RKO (cell line): ENCODE data around the gene TENM4.

Source experiments
- DNase-seq: peaks from one replicate; pipeline ENCODE4 v3.0.0-alpha.2; 2016; ENCODE audit warnings: low spot score

TENM4 gene

DNA sequence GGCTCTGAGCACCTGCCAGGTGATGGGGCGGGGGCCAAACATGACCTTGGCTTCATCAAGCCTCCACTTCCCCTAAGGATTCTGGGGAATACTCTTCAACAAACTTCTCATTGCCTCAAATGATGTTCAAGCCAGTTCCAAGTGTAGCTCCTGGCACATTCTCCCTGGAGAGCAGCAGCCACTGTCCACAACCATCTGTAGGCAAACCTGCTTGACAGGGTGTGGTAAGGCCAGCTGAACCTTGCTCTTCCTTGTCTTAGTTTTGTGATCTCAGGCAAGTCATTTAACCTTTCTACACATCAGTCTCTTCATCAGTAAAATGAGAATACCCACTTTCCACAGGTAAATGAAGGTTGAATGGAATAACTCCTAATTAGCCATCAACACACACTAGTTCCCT is 323.3 kb downstream of the TENM4 start:
- no peak for DNase-seq

DNA sequence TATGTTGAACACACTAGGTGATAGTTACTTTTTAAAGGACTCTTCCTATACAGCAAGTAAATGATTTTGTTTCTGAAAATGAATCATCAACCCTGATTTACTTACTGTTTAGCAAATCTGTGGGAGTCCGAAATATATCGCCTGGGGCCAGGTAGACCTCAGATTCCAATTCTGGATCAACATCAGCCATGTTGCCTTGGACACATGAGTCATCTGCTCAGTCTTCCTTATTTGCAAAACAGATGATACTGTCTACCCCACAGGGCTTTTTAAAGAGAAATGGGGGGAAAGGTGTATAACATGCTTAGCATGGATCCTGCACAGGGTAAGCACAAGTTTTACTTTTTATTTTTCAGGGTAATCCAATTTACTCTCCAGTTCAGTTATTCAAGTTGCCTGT is 324.2 kb downstream of the TENM4 start:
- no peak for DNase-seq

DNA sequence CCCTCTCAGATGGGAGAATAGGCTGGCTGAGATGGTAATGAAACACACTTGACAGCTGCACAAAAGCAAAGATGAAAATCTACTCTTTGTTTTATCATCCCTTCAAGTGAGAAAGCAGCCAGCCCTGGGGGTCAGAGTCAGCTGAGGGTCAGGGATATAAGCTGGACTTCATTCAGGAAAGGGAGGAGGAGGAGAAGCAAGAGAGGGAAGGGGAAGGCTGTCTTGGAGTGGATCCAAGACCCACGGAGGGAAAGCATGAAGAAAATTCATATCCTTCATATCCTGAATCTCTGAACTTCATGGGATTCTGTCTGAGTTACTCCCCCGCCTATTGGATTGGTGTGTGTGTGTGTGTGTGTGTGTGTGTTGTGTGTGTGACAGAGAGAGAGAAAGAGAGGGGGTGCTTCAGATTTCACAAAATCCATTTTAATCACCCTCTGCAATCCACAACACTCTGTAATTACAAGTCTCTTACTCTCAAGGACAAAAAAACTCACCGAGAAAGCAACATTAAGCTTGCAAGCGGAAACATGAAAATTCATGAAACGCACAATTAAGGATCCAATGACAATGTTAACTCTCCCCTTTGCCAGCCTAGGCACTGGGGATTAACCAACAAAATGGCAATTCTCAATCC is 327.7 kb downstream of the TENM4 start:
- DNase-seq, result no peak

DNA sequence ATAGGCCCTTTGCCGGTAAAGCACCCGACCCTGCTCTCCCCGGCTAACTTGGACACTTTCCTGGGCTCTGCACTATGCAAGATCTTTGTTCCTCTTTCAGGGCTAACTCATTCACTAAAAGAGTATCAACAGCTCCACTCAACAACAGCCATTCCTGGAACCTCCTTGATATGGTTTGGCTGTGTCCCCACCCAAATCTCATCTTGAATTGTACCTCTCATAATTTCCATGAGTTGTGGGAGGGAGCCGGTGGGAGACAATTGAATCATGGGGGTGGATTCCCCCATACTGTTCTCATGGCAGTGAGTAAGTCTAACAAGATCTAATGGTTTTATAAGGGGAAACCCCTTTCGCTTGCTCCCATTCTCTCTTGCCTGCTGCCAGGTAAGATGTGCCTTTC is 330.0 kb downstream of the TENM4 start:
- no peak for DNase-seq

DNA sequence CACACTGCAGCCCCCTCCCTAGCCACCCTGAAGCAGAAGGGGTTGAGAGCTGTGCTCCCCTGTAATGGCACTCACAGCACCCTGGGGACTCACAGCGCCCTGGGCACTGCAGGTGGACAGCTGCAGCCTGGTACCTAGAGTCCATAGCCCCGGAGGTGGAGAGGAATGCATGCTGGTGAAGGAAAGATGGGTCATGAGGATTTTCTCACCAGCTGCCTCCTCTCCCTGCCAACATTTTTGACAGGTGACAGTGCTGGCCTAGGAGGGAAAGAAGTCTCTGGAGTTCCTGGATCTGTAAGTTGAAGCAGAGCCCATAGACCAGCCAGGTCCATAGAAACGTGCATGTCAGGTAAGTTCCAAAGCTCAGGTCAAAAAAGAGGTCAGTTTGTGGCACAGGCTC is 330.5 kb downstream of the TENM4 start:
- DNase-seq, result no peak

DNA sequence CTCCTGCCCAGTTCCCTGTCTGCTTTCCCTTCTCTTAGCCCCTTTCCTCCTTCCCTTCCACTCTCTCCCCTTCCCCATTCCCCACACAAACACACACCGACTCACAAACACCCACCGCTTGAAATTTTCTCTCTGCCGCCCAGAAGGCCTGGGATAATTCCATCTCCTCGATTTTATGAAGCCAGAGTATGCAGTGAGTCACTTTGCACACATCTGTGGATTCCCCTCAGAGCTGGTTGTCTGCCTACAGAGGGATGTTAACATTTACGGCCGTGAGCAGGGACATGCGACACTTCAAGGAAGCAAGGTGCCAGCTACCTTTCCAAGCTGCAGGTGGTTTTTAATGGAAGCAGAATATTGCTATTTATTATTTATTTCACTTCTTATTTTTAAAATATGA is 332.0 kb downstream of the TENM4 start:
- DNase-seq, result no peak

DNA sequence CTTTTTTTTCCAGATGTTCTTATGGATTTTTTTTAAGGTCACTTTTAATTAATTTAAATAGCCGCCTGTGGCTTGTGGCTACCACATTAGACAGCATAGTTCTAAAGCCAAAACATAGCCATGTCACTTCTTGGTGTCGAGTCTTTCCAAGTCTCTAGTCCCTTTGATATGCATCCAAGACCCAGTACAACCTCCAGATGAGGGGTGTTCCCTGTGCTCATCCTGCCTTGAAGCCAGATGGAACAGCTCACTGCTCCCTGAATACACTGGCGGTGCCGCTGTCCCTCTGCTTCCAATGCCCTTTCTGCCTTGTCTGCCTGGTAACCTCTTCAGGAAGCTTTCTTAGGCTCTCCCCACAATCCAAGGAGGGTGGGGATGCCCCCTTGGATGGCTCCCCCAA is 338.0 kb downstream of the TENM4 start:
- no peak for DNase-seq

DNA sequence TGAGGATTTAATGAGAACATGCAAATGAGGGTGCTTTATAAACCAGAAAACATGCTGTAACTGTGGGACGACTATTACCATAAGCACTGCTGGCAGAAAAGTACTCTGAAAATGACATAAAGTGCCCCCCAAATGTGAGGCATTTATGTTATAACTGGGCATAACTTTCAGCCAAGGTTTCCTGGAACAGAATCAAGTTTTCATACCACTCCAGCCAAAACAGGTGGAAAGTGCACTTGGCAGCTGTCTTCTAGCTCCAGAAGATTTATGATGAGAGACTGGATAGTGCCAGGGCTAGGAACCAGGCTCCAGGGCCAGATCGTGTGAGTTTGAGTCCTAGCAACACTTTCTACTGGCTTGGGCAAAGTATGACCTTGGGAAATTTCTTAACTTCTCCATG is 339.2 kb downstream of the TENM4 start:
- DNase-seq, result no peak

DNA sequence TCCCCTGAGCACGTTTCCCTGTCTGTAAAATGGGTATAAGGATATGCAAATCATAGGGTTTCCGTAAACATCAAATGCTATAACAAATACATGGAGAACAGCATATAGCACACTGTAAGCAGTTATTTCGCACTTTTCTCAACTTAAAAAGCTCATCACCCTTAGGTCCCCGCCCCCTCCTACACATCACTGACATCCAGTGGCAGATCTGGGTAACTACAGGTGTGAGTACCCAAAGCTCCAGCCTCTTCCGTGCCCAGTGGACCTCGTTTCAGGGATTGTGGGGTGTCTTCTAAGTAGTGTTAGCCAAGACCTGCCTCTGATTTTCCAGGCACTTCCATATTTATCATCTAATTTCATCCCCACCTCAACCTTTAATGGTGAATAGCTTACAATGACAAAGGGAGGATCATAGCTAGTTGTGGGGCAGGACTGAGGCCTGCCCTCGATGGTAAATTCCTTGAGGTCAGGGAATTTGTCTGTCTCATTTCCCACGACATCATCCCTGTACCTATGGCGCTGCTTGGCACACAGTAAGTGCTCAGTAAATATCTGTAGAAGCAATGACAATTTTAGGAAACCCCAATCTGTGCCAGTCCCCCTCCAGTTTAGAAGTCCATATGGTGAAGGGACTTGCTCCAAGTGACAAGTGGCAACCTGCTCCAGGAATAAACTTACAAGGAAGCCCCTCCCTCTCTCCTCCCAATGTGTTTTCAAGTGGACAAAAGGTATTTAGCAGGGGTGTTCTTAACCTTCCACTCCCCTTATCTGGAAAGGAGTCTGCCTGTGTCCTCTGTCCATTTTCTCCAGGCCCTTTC is 340.5 kb downstream of the TENM4 start:
- peak; percentile 54 for DNase-seq

DNA sequence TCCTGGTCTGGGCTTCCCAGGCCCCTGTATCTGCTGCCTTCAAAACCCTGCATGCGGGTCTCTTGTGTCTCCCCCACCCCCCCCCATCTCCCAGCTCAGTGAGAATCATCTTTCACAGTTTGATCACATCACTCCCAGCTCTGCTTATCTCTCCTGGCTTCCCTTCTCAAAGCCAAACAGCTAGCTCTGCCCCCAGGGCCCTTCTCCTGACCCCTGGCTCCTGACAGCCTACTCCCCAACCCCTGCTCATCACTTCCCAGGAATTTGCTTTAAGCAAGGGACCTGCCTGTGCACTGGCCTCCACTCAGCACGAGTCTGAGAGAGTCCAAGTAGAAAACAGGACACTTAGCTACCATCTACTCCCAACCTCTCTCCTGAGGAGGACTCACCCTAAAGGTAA is 342.7 kb downstream of the TENM4 start:
- no peak for DNase-seq

DNA sequence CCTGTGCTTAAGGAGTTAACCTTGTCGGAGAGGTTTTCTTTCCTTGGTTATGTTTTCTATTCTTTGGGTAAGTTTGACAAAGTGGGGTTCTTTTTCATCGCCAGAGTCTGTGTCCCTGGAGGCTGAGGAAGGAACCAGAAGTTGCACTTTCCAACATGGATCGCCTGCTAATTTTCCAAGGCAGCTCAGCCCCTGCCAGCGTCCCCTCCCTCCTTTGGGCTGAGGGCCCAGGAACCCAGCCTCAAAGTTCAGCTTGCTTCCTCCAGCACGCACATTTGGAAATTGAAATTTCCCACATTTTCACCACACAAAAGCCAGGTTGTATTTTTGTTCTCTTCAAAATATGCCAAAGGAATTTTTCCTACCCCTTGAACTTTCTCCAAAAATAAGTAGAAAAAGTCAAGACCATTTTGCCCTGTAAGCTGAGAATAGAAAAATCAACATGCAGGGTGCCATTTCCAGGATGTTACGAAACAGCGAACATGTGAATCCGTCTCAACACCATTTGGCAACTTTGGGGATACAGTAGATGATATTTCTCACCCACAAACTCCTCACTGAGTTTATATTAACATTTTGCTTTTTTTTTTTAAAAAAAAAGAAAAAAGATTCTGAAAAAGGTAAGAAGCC is 343.5 kb downstream of the TENM4 start:
- no peak for DNase-seq

DNA sequence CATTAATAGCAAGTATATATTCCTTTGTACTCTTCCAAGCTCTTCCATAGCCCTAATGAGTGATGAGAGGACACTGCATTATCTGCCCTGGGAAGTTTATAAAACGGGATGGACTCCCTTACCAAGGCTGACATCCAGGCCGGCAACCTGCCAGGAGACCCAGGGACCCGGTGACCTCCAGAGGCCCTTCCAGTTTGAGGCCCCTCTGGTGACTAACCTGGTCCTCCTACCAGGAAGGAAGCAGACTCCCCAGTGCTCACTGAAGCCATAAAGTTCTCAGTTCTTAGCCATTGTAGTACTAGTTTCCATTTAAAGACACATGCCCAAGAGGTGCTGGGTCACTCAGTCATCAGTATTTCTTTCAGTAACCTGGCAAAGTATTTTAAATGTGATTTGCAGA is 345.4 kb downstream of the TENM4 start:
- no peak for DNase-seq

DNA sequence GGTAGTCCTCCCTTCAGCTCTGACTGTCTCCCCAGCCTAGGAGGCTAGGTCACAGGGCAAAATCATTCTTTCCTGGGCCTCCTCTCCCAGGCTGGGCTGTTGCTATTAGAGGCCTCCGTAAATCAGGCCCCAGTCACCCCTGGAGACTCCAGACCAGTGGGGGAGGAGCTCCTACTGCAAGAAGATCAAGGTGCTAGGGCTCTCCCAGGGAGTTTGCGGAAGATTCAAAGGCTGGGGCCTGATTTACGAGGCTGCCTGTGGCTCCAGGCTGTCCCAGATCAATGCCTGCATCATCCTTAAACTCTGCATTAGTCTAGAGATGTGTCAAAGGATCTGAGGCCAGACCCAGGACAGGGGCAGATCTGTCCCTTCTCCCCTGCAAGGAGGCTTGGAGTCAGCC is 346.2 kb downstream of the TENM4 start:
- no peak for DNase-seq

DNA sequence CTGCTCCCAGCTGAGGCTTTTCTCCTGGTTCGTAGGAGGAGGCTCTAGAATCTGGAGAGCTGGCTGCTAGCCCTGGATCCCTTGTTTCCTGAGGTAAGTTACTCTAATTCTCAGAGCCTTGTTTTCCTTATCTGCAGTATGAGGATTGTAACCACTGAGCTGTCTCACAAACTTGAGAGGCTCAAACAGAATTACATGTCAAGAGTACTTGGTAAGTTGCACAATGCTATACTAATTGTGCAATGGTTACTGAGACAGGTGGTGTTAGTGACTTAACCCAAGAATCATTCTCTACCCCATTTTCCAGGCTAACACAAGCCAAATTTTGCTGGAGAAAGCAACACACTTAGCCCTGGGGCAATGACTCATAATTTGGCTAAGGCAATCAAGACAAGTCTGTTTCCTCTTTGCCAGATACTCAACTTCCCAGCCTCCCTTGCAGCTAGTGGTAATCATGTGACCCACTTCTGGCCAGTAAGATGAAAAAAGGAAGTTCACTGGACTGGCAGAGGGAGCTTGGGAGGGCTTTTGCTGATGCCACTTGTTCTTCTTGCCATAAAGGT is 348.0 kb downstream of the TENM4 start:
- DNase-seq, result peak; percentile 23

DNA sequence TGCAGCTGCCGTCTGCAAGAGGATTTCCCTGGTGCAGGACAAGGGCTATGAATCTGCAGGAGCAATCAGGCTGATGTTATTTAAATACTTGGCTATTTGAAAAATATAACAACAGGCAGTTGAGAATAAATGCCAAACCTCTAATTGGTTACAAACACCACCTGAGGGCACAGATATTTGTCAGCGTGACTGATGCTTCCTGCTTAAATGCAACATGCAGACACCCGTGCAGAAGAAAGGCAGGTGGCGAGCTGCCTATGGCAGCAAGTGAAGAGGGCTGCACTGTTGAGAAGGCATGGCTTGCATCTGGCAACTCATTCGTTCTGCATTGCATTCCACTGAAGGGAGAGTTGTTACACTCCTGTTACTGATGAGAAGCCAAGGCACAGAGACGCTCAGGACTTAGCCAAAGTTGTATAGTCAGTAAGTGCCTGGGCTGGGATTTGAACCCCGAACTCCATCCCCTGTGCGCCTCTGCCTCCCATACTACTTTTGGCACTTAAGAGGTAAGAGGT is 350.6 kb downstream of the TENM4 start:
- no peak for DNase-seq

DNA sequence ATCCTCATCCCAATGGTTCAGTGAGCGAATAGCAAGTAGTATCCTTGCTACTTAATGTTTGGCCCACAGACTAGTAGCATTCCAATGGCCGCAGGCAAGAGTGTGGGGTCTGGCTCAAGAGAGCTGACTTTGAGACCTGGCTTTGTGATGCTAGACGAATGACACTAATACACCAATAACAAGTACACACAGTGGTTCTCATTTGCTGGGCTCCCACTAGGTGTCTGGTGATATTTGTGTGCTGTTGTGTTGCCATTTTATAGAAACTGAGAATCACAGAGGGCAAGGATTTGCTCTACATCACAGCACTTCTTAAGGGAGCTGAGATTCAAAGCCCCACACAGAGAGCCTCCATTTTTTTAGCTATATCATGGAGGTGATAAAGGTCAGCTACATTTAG is 351.2 kb downstream of the TENM4 start:
- DNase-seq, result no peak

DNA sequence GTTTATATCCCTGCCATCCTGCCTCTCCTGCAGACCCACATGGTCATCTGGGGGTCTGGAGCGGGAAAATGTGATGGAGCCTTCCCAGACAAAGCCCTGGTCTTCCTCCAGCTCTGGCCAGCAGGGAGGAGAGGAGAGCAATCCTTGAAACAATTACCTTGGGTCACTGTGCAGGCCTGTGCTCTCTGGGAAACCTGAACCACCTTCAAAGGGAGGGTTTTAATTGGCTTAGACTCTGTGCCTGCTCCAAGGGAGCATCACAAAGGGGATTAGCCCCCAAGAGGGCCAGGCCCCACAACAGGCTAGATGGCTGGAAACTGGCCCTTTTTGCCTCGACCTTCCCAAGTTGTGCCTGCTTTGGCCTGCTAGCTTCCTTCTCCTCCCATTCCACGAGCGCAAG is 351.9 kb downstream of the TENM4 start:
- no peak for DNase-seq

DNA sequence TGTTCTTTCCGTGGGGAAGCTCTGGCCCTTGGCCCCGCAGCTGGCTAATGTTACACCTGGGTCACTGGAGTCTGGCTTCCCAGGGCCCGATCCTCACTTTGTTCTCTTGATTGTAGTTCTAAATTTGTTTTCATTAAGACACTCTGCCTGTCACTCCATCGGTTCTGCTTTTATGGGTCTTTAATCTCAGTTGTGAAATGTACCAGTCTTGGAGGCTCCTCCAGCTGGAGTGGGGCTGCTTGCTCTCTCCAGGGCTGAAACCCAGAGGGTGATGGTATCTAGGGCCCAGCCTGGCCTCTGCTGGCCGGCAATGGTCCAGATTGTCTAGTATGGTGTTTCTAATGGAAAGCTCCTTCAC is 352.9 kb downstream of the TENM4 start:
- no peak for DNase-seq

DNA sequence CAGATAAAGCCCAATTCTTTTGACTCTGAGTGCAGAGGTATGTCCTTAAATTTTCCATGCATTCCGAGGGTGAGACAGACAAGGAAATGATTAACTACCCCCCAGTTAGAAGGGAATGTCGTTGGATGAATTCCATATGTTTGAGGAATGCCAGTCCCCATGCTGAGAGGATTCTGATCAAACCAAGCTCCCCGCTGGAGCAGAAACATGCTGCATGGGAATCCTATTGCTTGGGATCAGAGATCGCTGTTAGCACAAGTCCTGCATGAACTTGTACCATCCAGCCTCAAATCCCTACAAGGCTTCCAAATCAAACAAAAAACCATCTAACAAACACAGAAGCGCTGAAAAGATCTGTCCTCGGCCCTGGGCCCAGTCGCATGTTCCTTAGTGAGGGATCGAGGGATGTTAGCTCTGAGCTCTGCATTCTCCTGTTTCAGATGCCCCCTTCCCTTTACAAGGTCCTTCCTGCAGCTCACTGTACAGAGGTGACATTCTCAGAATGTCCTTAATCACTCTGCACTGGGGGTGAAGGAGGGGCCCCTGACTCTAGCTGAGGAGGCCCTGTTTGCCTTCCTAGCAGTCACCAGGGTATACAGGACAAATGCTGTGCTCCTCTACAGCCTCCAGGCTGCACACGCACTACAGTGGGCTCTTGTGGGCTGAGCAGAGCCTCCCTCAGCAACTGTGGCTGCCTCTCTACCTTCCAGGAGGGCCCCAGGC is 353.4 kb downstream of the TENM4 start:
- DNase-seq, result no peak

DNA sequence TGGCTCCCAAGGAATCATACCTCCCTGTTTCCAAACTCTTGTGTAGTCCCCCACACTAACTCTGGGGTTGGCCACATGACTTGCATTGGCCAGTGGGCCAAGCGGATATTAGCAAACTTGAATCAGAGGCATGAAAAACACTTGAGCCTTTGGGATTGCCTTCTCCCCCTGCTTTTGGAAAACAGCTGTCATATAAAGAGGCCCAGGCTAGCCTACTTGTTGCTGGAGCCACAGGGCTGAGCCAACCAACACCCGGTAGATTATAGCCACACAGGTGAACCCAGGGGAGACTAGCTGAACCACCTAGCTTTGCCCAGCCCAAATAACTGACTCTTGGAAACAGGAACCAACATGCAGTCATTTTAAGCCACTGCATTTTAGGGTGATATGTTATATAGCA is 354.8 kb downstream of the TENM4 start:
- no peak for DNase-seq

DNA sequence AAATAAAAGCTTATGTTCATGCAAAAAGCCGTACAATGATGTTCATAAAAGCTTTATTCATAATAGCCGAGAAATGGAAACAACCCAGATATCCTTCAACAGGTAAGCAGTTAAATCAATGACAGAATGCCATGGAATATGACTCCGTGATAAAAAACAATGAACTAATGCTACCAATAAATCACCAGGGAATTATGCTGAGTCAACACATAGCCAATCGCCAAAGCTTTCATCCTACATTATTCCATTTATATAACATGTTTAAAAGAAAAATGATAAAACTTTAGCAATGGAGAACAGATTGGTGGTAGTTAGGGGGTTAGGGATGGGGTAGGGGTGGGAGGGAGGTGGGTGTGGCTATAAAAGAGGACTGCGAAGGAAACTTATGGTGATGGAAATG is 356.4 kb downstream of the TENM4 start:
- DNase-seq, result no peak

DNA sequence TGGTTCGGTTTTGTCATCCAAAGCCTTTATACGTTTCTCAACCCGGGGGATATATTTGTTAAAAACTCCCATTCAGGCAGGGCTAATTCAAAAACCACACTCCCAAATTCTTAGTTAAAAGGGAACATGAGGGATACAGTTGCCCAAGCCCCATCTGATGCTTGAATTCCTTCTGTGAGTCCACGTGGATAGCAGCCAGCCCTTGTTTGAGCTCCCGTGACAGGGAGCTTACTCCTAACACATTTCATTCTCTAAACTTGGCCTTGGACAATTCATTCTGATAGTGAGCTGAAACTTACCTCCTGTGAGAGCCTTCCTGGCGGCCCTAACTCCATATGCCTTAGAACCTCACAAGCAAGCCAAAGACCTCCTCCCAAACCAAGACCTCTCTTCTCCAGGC is 357.5 kb downstream of the TENM4 start:
- DNase-seq, result no peak
